ENCODE data around the gene ANAPC1.
"Not testable (repeated sequence)": the region's sequence is repeated elsewhere in the genome, so short reads cannot be mapped to it uniquely, and the experiment has no call there.

Gene ANAPC1

DNA sequence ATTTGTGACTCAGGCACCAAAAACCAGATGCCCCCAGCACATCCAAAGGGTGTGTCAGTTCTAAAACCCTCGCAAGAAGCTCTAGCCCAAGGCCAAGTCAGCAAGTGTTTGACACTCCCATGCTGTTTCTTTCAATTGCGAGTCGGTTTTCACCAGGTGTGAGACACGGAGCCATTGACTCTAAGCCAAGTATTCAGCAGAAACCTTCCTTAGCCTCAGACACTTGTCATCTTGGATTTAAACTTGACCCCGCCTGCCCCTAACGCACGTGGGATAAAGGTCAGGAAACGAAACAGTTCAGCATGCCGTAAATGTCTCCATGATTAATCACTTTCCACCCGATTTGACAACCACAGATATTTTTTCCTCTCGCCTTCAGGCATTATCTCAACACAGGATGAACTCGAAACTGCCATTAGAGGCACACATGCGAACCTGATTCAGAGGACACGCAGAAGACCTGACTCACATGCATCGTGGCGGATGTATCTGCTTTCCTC is 156.3 kb downstream of the ANAPC1 start:
- not testable (repeated sequence) for DNase-seq

DNA sequence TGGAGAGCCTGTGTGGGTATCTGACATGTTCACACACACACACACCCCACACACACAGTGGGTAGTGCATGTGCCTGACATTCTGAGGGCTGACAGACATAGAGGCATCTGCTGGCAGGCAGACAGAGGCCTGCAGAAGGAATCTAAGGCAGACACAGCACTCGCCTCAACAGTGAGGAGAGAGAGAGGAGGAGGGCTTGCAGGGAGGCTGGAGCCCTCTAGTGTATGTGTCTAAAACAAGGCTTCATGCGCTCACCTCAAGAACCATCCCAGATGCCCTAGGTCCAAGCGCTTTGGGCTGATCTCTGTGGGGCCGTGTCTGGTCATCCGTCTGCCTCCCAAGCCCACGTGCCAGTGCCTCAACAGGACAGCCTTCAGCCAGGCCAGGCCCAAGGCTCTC is 158.3 kb downstream of the ANAPC1 start:
- not testable (repeated sequence) for DNase-seq

DNA sequence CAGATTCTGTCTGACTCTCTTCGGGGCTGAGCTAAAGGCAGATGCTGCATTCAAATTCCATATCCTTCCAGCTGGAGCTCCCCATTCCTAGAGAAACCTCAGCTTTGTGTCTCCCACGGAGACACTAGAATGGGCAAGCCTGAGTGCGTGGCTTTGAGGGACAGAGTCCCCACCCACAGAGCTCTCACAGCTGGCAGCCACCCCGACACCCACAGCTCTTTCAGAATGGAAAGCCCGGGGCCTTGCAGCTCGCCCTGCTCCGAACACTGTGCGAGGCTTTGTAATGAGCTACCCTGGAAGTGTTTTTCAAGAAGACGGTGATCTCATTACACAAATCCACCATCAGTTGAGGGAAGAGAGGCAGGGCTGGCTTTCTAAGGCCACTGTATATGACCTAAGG is 164.4 kb downstream of the ANAPC1 start:
- not testable (repeated sequence) for DNase-seq
